Trophoblast cell (in vitro differentiated cells and primary cell): ENCODE measurements around the gene MCCC2.

ENCODE experiments used
- DNase-seq, 2 donors: peaks; one replicate each; pipeline ENCODE4 v3.0.0-alpha.2; 2016
- H2AFZ ChIP-seq: 2 replicates; pipeline ENCODE4 v1.6.1; 2013; ENCODE audit warnings: low read length, moderate library complexity, mild to moderate bottlenecking; ENCODE audit not compliant: insufficient read depth, poor library complexity
- H2AK5ac ChIP-seq: 2 replicates; pipeline ENCODE4 v1.6.1; 2013; ENCODE audit warnings: mild to moderate bottlenecking, low read length
- H2BK120ac ChIP-seq: 2 replicates; pipeline ENCODE4 v1.6.1; 2013; ENCODE audit warnings: low read length, mild to moderate bottlenecking, moderate library complexity; ENCODE audit not compliant: insufficient read depth, poor library complexity
- H2BK12ac ChIP-seq: 2 replicates; pipeline ENCODE4 v1.6.1; 2013; ENCODE audit warnings: mild to moderate bottlenecking, low read length, moderate library complexity
- H2BK5ac ChIP-seq: 2 replicates; pipeline ENCODE4 v1.6.1; 2013; ENCODE audit warnings: low read length, low read depth, moderate library complexity, mild to moderate bottlenecking; ENCODE audit not compliant: poor library complexity
- H3K14ac ChIP-seq: 2 replicates; pipeline ENCODE4 v1.6.1; 2013; ENCODE audit warnings: mild to moderate bottlenecking, low read length
- H3K18ac ChIP-seq: 2 replicates; pipeline ENCODE4 v1.6.1; 2013; ENCODE audit warnings: mild to moderate bottlenecking, low read length
- H3K23ac ChIP-seq: 2 replicates; pipeline ENCODE4 v1.6.1; 2013; ENCODE audit warnings: low read length
- H3K27ac ChIP-seq: 2 replicates; pipeline ENCODE4 v1.5.1; 2013; ENCODE audit warnings: low read depth, mild to moderate bottlenecking, inconsistent platforms, low read length, moderate library complexity
- H3K27me3 ChIP-seq: 2 replicates; pipeline ENCODE4 v1.6.1; 2013; ENCODE audit warnings: inconsistent platforms, mild to moderate bottlenecking, low read length, moderate library complexity; ENCODE audit not compliant: insufficient read depth
- H3K36me3 ChIP-seq, 2 experiments: 1 replicate in 1 of 2; 2 replicates in 1 of 2; pipeline ENCODE4 v1.6.1; 2013; ENCODE audit warnings: low read length in 2 of 2, mild to moderate bottlenecking in 2 of 2, moderate library complexity in 1 of 2; ENCODE audit not compliant: insufficient read depth in 2 of 2, control insufficient read depth in 1 of 2
- H3K4ac ChIP-seq: 2 replicates; pipeline ENCODE4 v1.6.1; 2013; ENCODE audit warnings: low read depth, mild to moderate bottlenecking, low read length, moderate library complexity
- H3K4me1 ChIP-seq, 2 experiments: 1 replicate in 1 of 2; 2 replicates in 1 of 2; pipeline ENCODE4 v1.6.1; 2013; ENCODE audit warnings: low read length in 2 of 2, mild to moderate bottlenecking in 2 of 2, moderate library complexity in 1 of 2; ENCODE audit not compliant: insufficient read depth in 2 of 2, control insufficient read depth in 1 of 2
- H3K4me2 ChIP-seq: 2 replicates; pipeline ENCODE4 v1.6.1; 2013; ENCODE audit warnings: inconsistent platforms, mild to moderate bottlenecking, low read length, moderate library complexity
- H3K4me3 ChIP-seq: 2 replicates; pipeline ENCODE4 v1.5.1; 2013; ENCODE audit warnings: mild to moderate bottlenecking, low read depth, low read length, inconsistent platforms
- H3K79me1 ChIP-seq: one replicate; pipeline ENCODE4 v1.6.1; 2013; ENCODE audit warnings: low read length
- H3K79me2 ChIP-seq: 2 replicates; pipeline ENCODE4 v1.6.1; 2013; ENCODE audit warnings: low read length, mild to moderate bottlenecking; ENCODE audit not compliant: control insufficient read depth, insufficient read depth, poor library complexity
- H3K9ac ChIP-seq: 2 replicates; pipeline ENCODE4 v1.6.1; 2013; ENCODE audit warnings: mild to moderate bottlenecking, low read length
- H3K9me3 ChIP-seq: 2 replicates; pipeline ENCODE4 v1.6.1; 2013; ENCODE audit warnings: low read depth, mild to moderate bottlenecking, control low read depth, inconsistent platforms, low read length; ENCODE audit not compliant: insufficient read depth
- H4K12ac ChIP-seq: 2 replicates; pipeline ENCODE4 v1.6.1; 2013; ENCODE audit warnings: low read depth, mild to moderate bottlenecking, low read length, moderate library complexity
- H4K8ac ChIP-seq: 2 replicates; pipeline ENCODE4 v1.6.1; 2013; ENCODE audit warnings: low read depth, mild to moderate bottlenecking, low read length, moderate library complexity
- H4K91ac ChIP-seq: one replicate; pipeline ENCODE4 v1.6.1; 2013; ENCODE audit warnings: low read depth, mild to moderate bottlenecking, low read length, moderate library complexity
- WGBS: extraction: QIAGEN DNeasy Blood & Tissue Kit; methylation state at CpG from one replicate; pipeline ENCODE4 v1.1.7; 2013; ENCODE audit warnings: missing lambda C conversion rate; ENCODE audit not compliant: insufficient read length, insufficient coverage; ENCODE audit errors: extremely low coverage; 5-methylcytosine and 5-hydroxymethylcytosine counted together

MCCC2 gene

GRCh38 chr5:71633255-71634155 lies 46.4 kb downstream of the MCCC2 start:
- Histone ChIP-seq H2AFZ (no peak overlapping the region), H3K23ac (no peak overlapping the region), H3K27me3 (no peaks in the 10 kb centered on the region), H4K12ac (no peak overlapping the region), H2AK5ac (no peak overlapping the region), H3K9me3 (no peaks in the 10 kb centered on the region), H3K79me1 (no peaks in the 10 kb centered on the region), H3K18ac (no peak overlapping the region), H3K4ac (no peak overlapping the region), H3K4me2 (no peak overlapping the region), H3K14ac (no peak overlapping the region), H4K8ac (no peak overlapping the region), H2BK120ac (no peak overlapping the region), H3K4me1 (no peaks in the 10 kb centered on the region), H3K4me3 (no peak overlapping the region), H4K91ac (no peak overlapping the region), H2BK5ac (no peak overlapping the region), H3K79me2 (no peaks in the 10 kb centered on the region), H3K27ac (no peak overlapping the region), H2BK12ac (no peak overlapping the region), H3K36me3 (no peaks in the 10 kb centered on the region), H3K9ac (no peak overlapping the region)
- DNase-seq, result no peak
- WGBS, result no CpG with 5 or more reads among the region's 2 CpGs

- no peak overlapping the region for H2BK5ac ChIP-seq
- no peak overlapping the region for H3K18ac ChIP-seq
- no peak overlapping the region for H3K4me3 ChIP-seq
- H4K12ac ChIP-seq, result no peak overlapping the region
- H4K8ac ChIP-seq, result no peak overlapping the region
- no peak overlapping the region for H3K9ac ChIP-seq
- H3K4me2 ChIP-seq, result no peak overlapping the region
- no peak overlapping the region for H4K91ac ChIP-seq
- DNase-seq, result no peak
- H3K79me1 ChIP-seq, result no peaks in the 10 kb centered on the region
- no peak overlapping the region for H3K23ac ChIP-seq
- H3K27ac ChIP-seq, result no peak overlapping the region
- no peak overlapping the region for H3K14ac ChIP-seq
- H3K27me3 ChIP-seq, result no peaks in the 10 kb centered on the region
- H2BK120ac ChIP-seq, result no peak overlapping the region
- no peak overlapping the region for H3K4ac ChIP-seq
- H3K79me2 ChIP-seq, result no peaks in the 10 kb centered on the region
- no peaks in the 10 kb centered on the region for H3K9me3 ChIP-seq
- no peak overlapping the region for H2AFZ ChIP-seq
- H2AK5ac ChIP-seq, result no peak overlapping the region
- no peak overlapping the region for H2BK12ac ChIP-seq
- H3K36me3 ChIP-seq, result no peaks in the 10 kb centered on the region
- H3K4me1 ChIP-seq, result no peaks in the 10 kb centered on the region
These were observed 50.0 kb downstream of the MCCC2 start for GRCh38 chr5:71637133-71637532.

GRCh38 chr5:71640408-71640807 lies 53.3 kb downstream of the MCCC2 start:
- Histone ChIP-seq H3K27ac (no peak overlapping the region), H4K8ac (no peak overlapping the region), H2BK120ac (no peak overlapping the region), H3K18ac (no peak overlapping the region), H3K14ac (no peak overlapping the region), H3K23ac (no peak overlapping the region), H3K4me1 (no peaks in the 10 kb centered on the region), H3K79me1 (no peaks in the 10 kb centered on the region), H2BK12ac (no peak overlapping the region), H3K27me3 (no peaks in the 10 kb centered on the region), H3K9me3 (no peaks in the 10 kb centered on the region), H3K9ac (no peak overlapping the region), H4K91ac (no peak overlapping the region), H2BK5ac (no peak overlapping the region), H3K79me2 (no peaks in the 10 kb centered on the region), H3K4me2 (no peak overlapping the region), H4K12ac (no peak overlapping the region), H3K36me3 (no peaks in the 10 kb centered on the region), H2AFZ (no peak overlapping the region), H2AK5ac (no peak overlapping the region), H3K4ac (no peak overlapping the region), H3K4me3 (no peak overlapping the region)
- no peak for DNase-seq
- no CpG with 5 or more reads among the region's 3 CpGs for WGBS

GRCh38 chr5:71645030-71645429 lies 57.9 kb downstream of the MCCC2 start:
- Histone ChIP-seq H3K4me2 (no peak overlapping the region), H3K27ac (no peak overlapping the region), H3K36me3 (peaks cover 6% of the 10 kb centered on the region in 2 experiments), H3K79me1 (no peaks in the 10 kb centered on the region), H3K79me2 (no peaks in the 10 kb centered on the region), H2BK12ac (no peak overlapping the region), H2AK5ac (no peak overlapping the region), H3K18ac (no peak overlapping the region), H3K27me3 (no peaks in the 10 kb centered on the region), H4K91ac (no peak overlapping the region), H4K12ac (no peak overlapping the region), H3K4ac (no peak overlapping the region), H3K14ac (no peak overlapping the region), H3K9me3 (no peaks in the 10 kb centered on the region), H3K4me3 (no peak overlapping the region), H3K23ac (no peak overlapping the region), H3K9ac (no peak overlapping the region), H2BK5ac (no peak overlapping the region), H4K8ac (no peak overlapping the region), H2BK120ac (no peak overlapping the region), H2AFZ (no peak overlapping the region), H3K4me1 (no peaks in the 10 kb centered on the region)
- WGBS, result no CpG with 5 or more reads among the region's 3 CpGs
- DNase-seq, result no peak
